BE2C (cell line): ENCODE measurements around the gene SYT15.

Experiments used
- DNase-seq: peaks from one replicate; pipeline ENCODE4 v3.0.0-alpha.2; 2020
- H3K27me3 ChIP-seq: fragments of 250-450 bp; sonication (Bioruptor Pico); 2 replicates; pipeline ENCODE4 v1.5.1; 2020; ENCODE audit warnings: mild to moderate bottlenecking
- H3K36me3 ChIP-seq: fragments of 250-450 bp; sonication (Bioruptor Pico); 2 replicates; pipeline ENCODE4 v1.5.1; 2020; ENCODE audit warnings: mild to moderate bottlenecking
- H3K4me1 ChIP-seq: fragments of 250-450 bp; sonication (Bioruptor Pico); 2 replicates; pipeline ENCODE4 v1.5.1; 2020
- H3K4me3 ChIP-seq: 2 replicates; pipeline ENCODE4 v1.5.1; 2011; ENCODE audit warnings: low read depth, low read length
- H3K9me3 ChIP-seq: fragments of 250-450 bp; sonication (Bioruptor Pico); 2 replicates; pipeline ENCODE4 v1.5.1; 2020
- CTCF ChIP-seq: IDR thresholded peaks from 2 replicates; pipeline ENCODE4 v1.5.1; 2012; ENCODE audit warnings: mild to moderate bottlenecking, low read depth, low read length

SYT15 gene

GRCh38 chr10:46537309-46537708 is 41.6 kb upstream of the SYT15 start:
- Histone ChIP-seq H3K4me3 (no peak overlapping the region), H3K9me3 (no peaks in the 10 kb centered on the region), H3K27me3 (no peaks in the 10 kb centered on the region), H3K36me3 (no peaks in the 10 kb centered on the region), H3K4me1 (no peaks in the 10 kb centered on the region)
- DNase-seq: no peak
- TF ChIP-seq CTCF: no peak

- H3K36me3 ChIP-seq: no peaks in the 10 kb centered on the region
- no peak overlapping the region for H3K4me3 ChIP-seq
- no peak for TF ChIP-seq CTCF
- no peaks in the 10 kb centered on the region for H3K4me1 ChIP-seq
- no peak for DNase-seq
- no peaks in the 10 kb centered on the region for H3K9me3 ChIP-seq
- H3K27me3 ChIP-seq: no peaks in the 10 kb centered on the region
These were observed 40.8 kb upstream of the SYT15 start for GRCh38 chr10:46538155-46538554.

- Histone ChIP-seq H3K36me3 (no peaks in the 10 kb centered on the region), H3K4me3 (no peak overlapping the region), H3K9me3 (no peaks in the 10 kb centered on the region), H3K4me1 (no peaks in the 10 kb centered on the region), H3K27me3 (no peaks in the 10 kb centered on the region)
- DNase-seq: no peak
- no peak for TF ChIP-seq CTCF
These were observed 40.1 kb upstream of the SYT15 start for GRCh38 chr10:46538717-46539426.

- DNase-seq: no peak
- Histone ChIP-seq H3K4me3 (no peak overlapping the region), H3K36me3 (no peaks in the 10 kb centered on the region), H3K27me3 (no peaks in the 10 kb centered on the region), H3K9me3 (no peaks in the 10 kb centered on the region), H3K4me1 (no peaks in the 10 kb centered on the region)
- TF ChIP-seq CTCF: no peak
These were observed 39.1 kb upstream of the SYT15 start for GRCh38 chr10:46539596-46540411.

- H3K4me1 ChIP-seq: no peaks in the 10 kb centered on the region
- no peak for TF ChIP-seq CTCF
- peak overlapping the region; percentile 39 for H3K4me3 ChIP-seq
- H3K9me3 ChIP-seq: no peaks in the 10 kb centered on the region
- no peaks in the 10 kb centered on the region for H3K36me3 ChIP-seq
- no peaks in the 10 kb centered on the region for H3K27me3 ChIP-seq
- no peak for DNase-seq
These were observed 38.4 kb upstream of the SYT15 start for GRCh38 chr10:46540412-46541016.
